C4-2B (cell line): Measurements from ENCODE around the gene ATF6B.

Source experiments
- CTCF ChIP-seq: fragments of 450-650 bp; conservative IDR thresholded peaks from 2 replicates; pipeline ENCODE4 v1.5.1; 2017; ENCODE audit warnings: mild to moderate bottlenecking
- ZFX ChIP-seq: fragments of 450-650 bp; IDR thresholded peaks from 2 replicates; pipeline ENCODE4 v1.6.1; 2017

GRCh38 chr6:32123681-32124080 is 4.4 kb downstream of the ATF6B start:
- TF ChIP-seq CTCF (no peak), ZFX (no peak)
